WTC11 (cell line): ENCODE measurements around the gene REN. TPM values are rescaled to one million over a fixed set of nuclear protein-coding genes. Genes with fewer than 3 reads are reported as not detected.

ENCODE experiments used
- ATAC-seq: fragments of 200-7000 bp; cut with Tn5 transposase; 2 replicates; pipeline ENCODE4 v1.10.0; 2021; ENCODE audit warnings: mild to moderate bottlenecking, moderate library complexity
- CTCF ChIA-PET: fragments of 300-600 bp; sonication (Branson Sonifier 250); formaldehyde crosslinking; loops from one replicate; lab custom pipeline; 2021; ENCODE audit warnings: antibody characterized with exemption; lab: Charles Lee
- POLR2A ChIA-PET: fragments of 350-600 bp; sonication (Branson Sonifier 250); formaldehyde crosslinking; loops from one replicate; lab custom pipeline; 2021; ENCODE audit warnings: antibody characterized with exemption; lab: Charles Lee
- DNase-seq: peaks from one replicate; pipeline ENCODE4 v3.0.0; 2021; ENCODE audit warnings: low spot score
- H3K27ac Mint-ChIP-seq: 2 replicates; pipeline ENCODE4 v1.8.0; 2021; ENCODE audit warnings: mixed read lengths
- H3K27me3 Mint-ChIP-seq: 2 replicates; pipeline ENCODE4 v1.8.0; 2021; ENCODE audit warnings: low read depth, mild to moderate bottlenecking, moderate library complexity, mixed read lengths
- H3K36me3 Mint-ChIP-seq: 2 replicates; pipeline ENCODE4 v1.8.0; 2021; ENCODE audit warnings: mixed read lengths
- H3K4me1 Mint-ChIP-seq: 2 replicates; pipeline ENCODE4 v1.8.0; 2022; ENCODE audit warnings: mixed read lengths
- H3K4me3 Mint-ChIP-seq: 2 replicates; pipeline ENCODE4 v1.8.0; 2021; ENCODE audit warnings: mild to moderate bottlenecking, moderate library complexity, mixed read lengths
- H3K9me3 Mint-ChIP-seq: 2 replicates; pipeline ENCODE4 v1.8.0; 2021; ENCODE audit warnings: mixed read lengths
- ATF6 ChIP-seq: sonication (generic); formaldehyde crosslinking; IDR thresholded peaks from 2 replicates; pipeline ENCODE4 v1.8.1; 2023; ENCODE audit warnings: mild to moderate bottlenecking, missing genetic modification reagents
- CTCF ChIP-seq: fragments of 200-600 bp; IDR thresholded peaks from 2 replicates; pipeline ENCODE4 v1.8.0; 2022; ENCODE audit warnings: antibody characterized with exemption
- E2F5 ChIP-seq: sonication (generic); formaldehyde crosslinking; IDR thresholded peaks from 2 replicates; pipeline ENCODE4 v1.8.1; 2022; ENCODE audit warnings: mild to moderate bottlenecking, moderate library complexity, missing genetic modification reagents
- ETV6 ChIP-seq: sonication (generic); formaldehyde crosslinking; IDR thresholded peaks from 2 replicates; pipeline ENCODE4 v1.8.1; 2022; ENCODE audit warnings: mild to moderate bottlenecking, missing genetic modification reagents
- FOXP1 ChIP-seq: sonication (generic); formaldehyde crosslinking; IDR thresholded peaks from 2 replicates; pipeline ENCODE4 v1.8.0; 2022; ENCODE audit warnings: missing genetic modification reagents, mild to moderate bottlenecking, moderate library complexity, borderline replicate concordance
- GRHL2 ChIP-seq: fragments of 250-450 bp; sonication (Bioruptor Pico); IDR thresholded peaks from 2 replicates; pipeline ENCODE4 v1.8.0; 2022; ENCODE audit warnings: mild to moderate bottlenecking, moderate library complexity; ENCODE audit not compliant: insufficient replicate concordance, severe bottlenecking
- MAX ChIP-seq: sonication (generic); formaldehyde crosslinking; IDR thresholded peaks from 2 replicates; pipeline ENCODE4 v1.8.0; 2022; ENCODE audit warnings: mild to moderate bottlenecking, missing genetic modification reagents
- NFATC4 ChIP-seq: fragments of 250-450 bp; sonication (Bioruptor Pico); IDR thresholded peaks from 2 replicates; pipeline ENCODE4 v1.9.0; 2021; ENCODE audit warnings: mild to moderate bottlenecking
- PREB ChIP-seq: sonication (generic); formaldehyde crosslinking; IDR thresholded peaks from 2 replicates; pipeline ENCODE4 v1.8.1; 2022; ENCODE audit warnings: mild to moderate bottlenecking, missing genetic modification reagents, moderate library complexity, borderline replicate concordance
- STAT6 ChIP-seq: sonication (generic); formaldehyde crosslinking; conservative IDR thresholded peaks from 2 replicates; pipeline ENCODE4 v1.8.1; 2023; ENCODE audit warnings: mild to moderate bottlenecking, low read depth, missing genetic modification reagents, moderate library complexity
- USF1 ChIP-seq: sonication (generic); formaldehyde crosslinking; IDR thresholded peaks from 2 replicates; pipeline ENCODE4 v1.8.0; 2022; ENCODE audit warnings: mild to moderate bottlenecking, missing genetic modification reagents
- USF2 ChIP-seq: sonication (generic); formaldehyde crosslinking; IDR thresholded peaks from 2 replicates; pipeline ENCODE4 v1.8.1; 2023; ENCODE audit warnings: mild to moderate bottlenecking, missing genetic modification reagents, moderate library complexity
- ZNF219 ChIP-seq: sonication (generic); formaldehyde crosslinking; IDR thresholded peaks from 2 replicates; pipeline ENCODE4 v1.8.0; 2023; ENCODE audit warnings: missing genetic modification reagents, mild to moderate bottlenecking, borderline replicate concordance
- ZNF416 ChIP-seq: fragments of 250-450 bp; sonication (Bioruptor Pico); IDR thresholded peaks from 2 replicates; pipeline ENCODE4 v1.9.0; 2021; ENCODE audit warnings: mild to moderate bottlenecking, inconsistent platforms
- ZNF423 ChIP-seq: fragments of 250-450 bp; sonication (Bioruptor Pico); IDR thresholded peaks from 2 replicates; pipeline ENCODE4 v2.1.2; 2022; ENCODE audit warnings: mild to moderate bottlenecking, moderate library complexity
- ZNF512 ChIP-seq: sonication (generic); formaldehyde crosslinking; IDR thresholded peaks from 2 replicates; pipeline ENCODE4 v1.8.1; 2022; ENCODE audit warnings: missing genetic modification reagents, borderline replicate concordance
- total RNA-seq: library from RNA; stranded (reverse); gene quantifications from 3 replicates; pipeline ENCODE4 v1.2.3, GENCODE V29; 2021
- TF ChIP-seq, protein P1 (sequence below): fragments of 250-450 bp; sonication (Bioruptor Pico); conservative IDR thresholded peaks from 2 replicates; pipeline ENCODE4 v1.9.0; 2021; ENCODE audit warnings: mild to moderate bottlenecking
- TF ChIP-seq, protein P2 (sequence below): sonication (generic); formaldehyde crosslinking; IDR thresholded peaks from 2 replicates; pipeline ENCODE4 v1.8.1; 2022; ENCODE audit warnings: low read depth, mild to moderate bottlenecking, moderate library complexity, missing genetic modification reagents, borderline replicate concordance
- TF ChIP-seq, protein P3 (sequence below): sonication (generic); formaldehyde crosslinking; conservative IDR thresholded peaks from 2 replicates; pipeline ENCODE4 v1.8.1; 2022; ENCODE audit warnings: mild to moderate bottlenecking, missing genetic modification reagents

REN gene
- total RNA-seq, 1 experiment from 2014 or later = not detected

- Mint-ChIP-seq H3K4me3 (no peak overlapping the region), H3K9me3 (no peaks in the 10 kb centered on the region), H3K36me3 (peaks cover 68% of the 10 kb centered on the region), H3K27me3 (no peaks in the 10 kb centered on the region), H3K27ac (peak overlapping the region; percentile 16; the same call in 1 of the 2 replicates), H3K4me1 (peaks cover 14% of the 10 kb centered on the region)
- POLR2A ChIA-PET = no interaction called here
- ATAC-seq (no peak), DNase-seq (no peak)
- CTCF ChIA-PET = interaction anchor here (2.1 kb wide), 1 partner anchor 251 kb away, joined by 4 read pairs; no protein-coding TSS in a partner anchor
- TF ChIP-seq FOXP1 (CRISPR knock-in tag) (no peak), ATF6 (CRISPR knock-in tag) (no peak), ZNF416 (CRISPR knock-in tag) (no peak), ZNF512 (CRISPR knock-in tag) (no peak), ZNF219 (no peak), STAT6 (CRISPR knock-in tag) (no peak), PREB (CRISPR knock-in tag) (no peak), USF2 (no peak), CTCF (no peak), GRHL2 (CRISPR knock-in tag) (no peak), NFATC4 (no peak), ETV6 (CRISPR knock-in tag) (no peak), ZNF423 (no peak), USF1 (CRISPR knock-in tag) (no peak), E2F5 (no peak), MAX (CRISPR knock-in tag) (no peak)
- TF ChIP-seq, protein P1, sequence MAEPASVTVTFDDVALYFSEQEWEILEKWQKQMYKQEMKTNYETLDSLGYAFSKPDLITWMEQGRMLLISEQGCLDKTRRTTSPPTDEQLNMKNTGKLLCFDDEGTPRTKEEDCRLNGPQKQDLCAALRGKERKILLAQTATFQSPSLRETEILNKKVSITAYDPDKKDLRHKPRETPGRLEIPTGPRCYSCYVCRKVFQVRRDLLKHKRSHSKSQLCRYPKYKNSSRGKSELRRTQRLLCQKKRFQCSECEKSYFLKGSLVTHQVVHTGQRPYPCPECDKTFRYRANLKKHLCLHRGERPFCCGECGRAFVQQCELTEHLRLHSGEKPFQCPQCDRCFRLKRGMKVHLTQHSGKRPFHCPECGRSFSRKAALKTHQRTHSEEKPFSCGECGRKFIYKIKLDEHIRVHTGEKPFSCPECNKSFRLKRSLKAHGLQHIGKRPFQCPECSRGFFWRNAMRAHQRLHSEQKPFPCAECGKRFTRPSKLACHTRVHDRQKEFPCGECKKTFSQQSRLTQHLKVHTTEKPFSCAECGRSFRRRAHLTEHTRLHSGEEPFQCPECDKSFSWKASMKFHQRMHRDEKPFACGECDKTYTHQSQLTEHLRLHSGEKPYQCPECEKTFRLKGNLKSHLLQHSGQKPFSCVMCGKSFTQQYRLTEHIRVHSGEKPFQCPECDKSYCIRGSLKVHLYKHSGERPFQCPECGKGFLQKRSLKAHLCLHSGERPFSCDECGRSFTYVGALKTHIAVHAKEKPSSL (CRISPR knock-in tag) = no peak
- TF ChIP-seq, protein P2, sequence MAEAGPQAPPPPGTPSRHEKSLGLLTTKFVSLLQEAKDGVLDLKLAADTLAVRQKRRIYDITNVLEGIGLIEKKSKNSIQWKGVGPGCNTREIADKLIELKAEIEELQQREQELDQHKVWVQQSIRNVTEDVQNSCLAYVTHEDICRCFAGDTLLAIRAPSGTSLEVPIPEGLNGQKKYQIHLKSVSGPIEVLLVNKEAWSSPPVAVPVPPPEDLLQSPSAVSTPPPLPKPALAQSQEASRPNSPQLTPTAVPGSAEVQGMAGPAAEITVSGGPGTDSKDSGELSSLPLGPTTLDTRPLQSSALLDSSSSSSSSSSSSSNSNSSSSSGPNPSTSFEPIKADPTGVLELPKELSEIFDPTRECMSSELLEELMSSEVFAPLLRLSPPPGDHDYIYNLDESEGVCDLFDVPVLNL (CRISPR knock-in tag) = no peak
- TF ChIP-seq, protein P3, sequence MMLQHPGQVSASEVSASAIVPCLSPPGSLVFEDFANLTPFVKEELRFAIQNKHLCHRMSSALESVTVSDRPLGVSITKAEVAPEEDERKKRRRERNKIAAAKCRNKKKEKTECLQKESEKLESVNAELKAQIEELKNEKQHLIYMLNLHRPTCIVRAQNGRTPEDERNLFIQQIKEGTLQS (CRISPR knock-in tag) = no peak
These were observed 44.1 kb downstream of the REN start for GRCh38 chr1:204121840-204122555.
